Nucleus accumbens (tissue), 56 donors: Measurements from ENCODE around the gene MESP2.

ENCODE experiments used
- DNase-seq, 56 donors: peaks; one replicate each; lab custom pipeline; 2025; lab: John Stamatoyannopoulos, UW

The MESP2 gene

GRCh38 chr15:89812011-89812846, 36.1 kb downstream of the MESP2 start:
- DNase-seq, result no peak

GRCh38 chr15:89812847-89813320, 36.8 kb downstream of the MESP2 start:
- no peak for DNase-seq

- DNase-seq, result no peak
These were observed 37.4 kb downstream of the MESP2 start for GRCh38 chr15:89813381-89814111.

GRCh38 chr15:89814112-89814742, 38.1 kb downstream of the MESP2 start:
- DNase-seq, result no peak

- no peak for DNase-seq
These were observed 39.6 kb downstream of the MESP2 start for GRCh38 chr15:89815769-89816168.

GRCh38 chr15:89817701-89818280, 41.7 kb downstream of the MESP2 start:
- no peak for DNase-seq

GRCh38 chr15:89818287-89818686, 42.2 kb downstream of the MESP2 start:
- no peak for DNase-seq

GRCh38 chr15:89820666-89821611, 44.8 kb downstream of the MESP2 start:
- DNase-seq, result no peak

GRCh38 chr15:89822026-89822425, 45.9 kb downstream of the MESP2 start:
- DNase-seq, result no peak

- DNase-seq, result no peak
These were observed 46.4 kb downstream of the MESP2 start for GRCh38 chr15:89822611-89822950.

- DNase-seq, result no peak
These were observed 47.0 kb downstream of the MESP2 start for GRCh38 chr15:89822951-89823711.

- no peak for DNase-seq
These were observed 47.9 kb downstream of the MESP2 start for GRCh38 chr15:89823836-89824606.

- no peak for DNase-seq
These were observed 48.4 kb downstream of the MESP2 start for GRCh38 chr15:89824607-89824867.

- no peak for DNase-seq
These were observed 49.3 kb downstream of the MESP2 start for GRCh38 chr15:89825271-89825940.

- DNase-seq, result no peak
These were observed 50.8 kb downstream of the MESP2 start for GRCh38 chr15:89826671-89827655.

- no peak for DNase-seq
These were observed 51.7 kb downstream of the MESP2 start for GRCh38 chr15:89827829-89828228.
